Karpas-422 (cell line): ENCODE data around the gene FRRS1. TPM values are rescaled to one million over a fixed set of nuclear protein-coding genes. Genes with fewer than 3 reads are reported as not detected.

Source experiments
- DNase-seq: peaks from one replicate; pipeline ENCODE4 v3.0.0-alpha.2; 2015
- H2AFZ ChIP-seq: fragments of 200-600 bp; sonication (generic); 2 replicates; pipeline ENCODE4 v1.6.1; 2014; ENCODE audit warnings: antibody characterized with exemption, low read length, mixed read lengths
- H3K27ac ChIP-seq: fragments of 200-600 bp; sonication (generic); 2 replicates; pipeline ENCODE4 v1.5.1; 2014; ENCODE audit warnings: mild to moderate bottlenecking, low read length, moderate library complexity
- H3K27me3 ChIP-seq: fragments of 200-600 bp; sonication (generic); 2 replicates; pipeline ENCODE4 v1.6.1; 2014; ENCODE audit warnings: low read length, mixed read lengths
- H3K36me3 ChIP-seq: fragments of 200-600 bp; sonication (generic); 2 replicates; pipeline ENCODE4 v1.6.1; 2014; ENCODE audit warnings: low read length, mixed read lengths; ENCODE audit not compliant: insufficient read depth
- H3K4me1 ChIP-seq: fragments of 200-600 bp; sonication (generic); 2 replicates; pipeline ENCODE4 v1.6.1; 2014; ENCODE audit warnings: mild to moderate bottlenecking, low read length, mixed read lengths
- H3K4me2 ChIP-seq: fragments of 200-600 bp; sonication (generic); 2 replicates; pipeline ENCODE4 v1.6.1; 2014; ENCODE audit warnings: low read length, low read depth, mild to moderate bottlenecking; ENCODE audit not compliant: poor library complexity, severe bottlenecking
- H3K4me3 ChIP-seq: fragments of 200-600 bp; sonication (generic); 2 replicates; pipeline ENCODE4 v1.5.1; 2014; ENCODE audit warnings: mild to moderate bottlenecking, antibody characterized with exemption, low read length, mixed read lengths
- H3K79me2 ChIP-seq: fragments of 200-600 bp; sonication (generic); 2 replicates; pipeline ENCODE4 v1.6.1; 2014; ENCODE audit warnings: mild to moderate bottlenecking, low read length, mixed read lengths
- H3K9ac ChIP-seq: fragments of 200-600 bp; sonication (generic); 2 replicates; pipeline ENCODE4 v1.6.0; 2014; ENCODE audit warnings: low read length
- H3K9me2 ChIP-seq: fragments of 200-600 bp; sonication (generic), shearing (Covaris generic); replicated peaks from 2 replicates; pipeline ENCODE4 v1.6.0; 2014; ENCODE audit warnings: mild to moderate bottlenecking, low read length, moderate library complexity; ENCODE audit not compliant: insufficient read depth
- H3K9me3 ChIP-seq: fragments of 300-700, 200-600 bp; sonication (generic); 2 replicates; pipeline ENCODE4 v1.6.1; 2014; ENCODE audit warnings: low read length, mixed read lengths
- H4K20me1 ChIP-seq: fragments of 200-600 bp; sonication (generic); 2 replicates; pipeline ENCODE4 v1.6.1; 2014; ENCODE audit warnings: mild to moderate bottlenecking, antibody characterized with exemption, low read length, low read depth; ENCODE audit not compliant: insufficient read depth
- small RNA-seq: library from RNA; depleted of rRNA; stranded (forward); fragments of <200 nt; gene quantifications from one replicate; pipeline ENCODE3, GENCODE V24; 2014
- total RNA-seq: library from RNA; depleted of rRNA; stranded (reverse); fragments of >200 nt; shearing (Covaris generic); gene quantifications from 2 replicates; pipeline ENCODE4 v1.2.3, GENCODE V29; 2014; ENCODE audit warnings: low replicate concordance; rRNA removed

Gene FRRS1
- total RNA-seq, 1 experiment from 2014 or later, result 47.1 TPM

- H3K4me3 ChIP-seq, result no peak overlapping the region
- no peaks in the 10 kb centered on the region for H4K20me1 ChIP-seq
- no peak overlapping the region for H3K9ac ChIP-seq
- H3K9me3 ChIP-seq, result no peaks in the 10 kb centered on the region
- no peak overlapping the region for H3K27ac ChIP-seq
- H3K9me2 ChIP-seq, result no peaks in the 10 kb centered on the region
- H3K4me1 ChIP-seq, result no peaks in the 10 kb centered on the region; the same call in 1 of the 2 replicates
- no peaks in the 10 kb centered on the region for H3K36me3 ChIP-seq
- H3K27me3 ChIP-seq, result no peaks in the 10 kb centered on the region
- no peak for DNase-seq
- no peak overlapping the region for H3K4me2 ChIP-seq
- H3K79me2 ChIP-seq, result no peaks in the 10 kb centered on the region
- no peak overlapping the region for H2AFZ ChIP-seq
These were observed 106.7 kb downstream of the FRRS1 start for GRCh38 chr1:99659755-99660210.

Small RNAs within 50 kb of the gene (small RNA-seq; reads per million reads assigned to genes)
- gene RF00019, result not detected
- gene RNU4-75P, result not detected

Other genes starting within 250 kb of the FRRS1 start
- gene PALMD, start 120.5 kb downstream of the FRRS1 start, total RNA-seq, result not detected in 2 replicates
- gene AGL, start 83.7 kb upstream of the FRRS1 start, total RNA-seq, result 28.7 and 49.5 TPM in 2 replicates
- gene SLC35A3, start 203.4 kb upstream of the FRRS1 start, total RNA-seq, result 25.1 and 66.2 TPM in 2 replicates